Tibial nerve (tissue), 4 donors: ENCODE measurements around the gene SSH2. TPM values are rescaled to one million over a fixed set of nuclear protein-coding genes. Genes with fewer than 3 reads are reported as not detected.
A peak's percentile ranks its signal among the peaks of the same experiment; 100 is the strongest.

Experiments
- DNase-seq, 2 donors: peaks; one replicate each; pipeline ENCODE4 v3.0.0-alpha.2; 2019; ENCODE audit warnings: low spot score in 2 of 2
- H3K27ac ChIP-seq, 4 donors: fragments of 200-600 bp; sonication (generic) in 3 of 4; one replicate each; pipeline ENCODE4 v1.5.1; 2017 to 2019; ENCODE audit warnings: mild to moderate bottlenecking in 1 of 4
- H3K27me3 ChIP-seq, 2 donors: fragments of 200-600 bp; sonication (generic) in 1 of 2; one replicate each; pipeline versions ENCODE4 v1.5.1 to v1.6.0; 2017 to 2019
- H3K36me3 ChIP-seq, 3 donors: fragments of 200-600 bp; sonication (generic); one replicate each; pipeline ENCODE4 v1.5.1; 2018 to 2019
- H3K4me1 ChIP-seq, 4 donors: fragments of 200-600 bp; sonication (generic) in 3 of 4; one replicate each; pipeline ENCODE4 v1.5.1; 2017 to 2019
- H3K4me3 ChIP-seq, 4 donors: fragments of 200-600 bp; sonication (generic) in 3 of 4; one replicate each; pipeline ENCODE4 v1.5.1; 2017 to 2019; ENCODE audit warnings: mild to moderate bottlenecking in 1 of 4, moderate library complexity in 1 of 4
- H3K9me3 ChIP-seq, 4 donors: fragments of 200-600 bp; sonication (generic) in 3 of 4; one replicate each; pipeline ENCODE4 v1.5.1; 2017 to 2019
- CTCF ChIP-seq, 5 experiments: fragments of 200-600 bp in 3 of 5; fragments of 450-650 bp in 2 of 5; sonication (generic) in 3 of 5; IDR thresholded peaks; one replicate each; pipeline ENCODE4 v1.5.1; 2016 to 2019; ENCODE audit warnings: antibody characterized with exemption in 5 of 5, mild to moderate bottlenecking in 3 of 5, moderate library complexity in 2 of 5
- EP300 ChIP-seq, 2 donors: sonication (generic); formaldehyde crosslinking; IDR thresholded peaks; one replicate each; pipeline ENCODE4 v1.6.1; 2017; ENCODE audit warnings: antibody characterized with exemption in 2 of 2, mild to moderate bottlenecking in 1 of 2
- POLR2A ChIP-seq, 2 donors: fragments of 450-650 bp; IDR thresholded peaks; one replicate each; pipeline ENCODE4 v1.6.1; 2017; ENCODE audit warnings: antibody characterized with exemption in 2 of 2, mild to moderate bottlenecking in 2 of 2, moderate library complexity in 2 of 2
- WGBS, 2 donors: methylation state at CpG; one replicate each; pipeline ENCODE4 v1.1.5; 2018; 5-methylcytosine and 5-hydroxymethylcytosine counted together
- total RNA-seq, 4 donors: library from RNA; depleted of rRNA; stranded (reverse); fragments of >200 nt; gene quantifications; one replicate each; pipeline ENCODE4 v1.1.0, GENCODE V29; 2016

Gene SSH2
- total RNA-seq, 4 donors from 2014 or later, result 51.3 to 67.1 (median 55.7) TPM

DNA sequence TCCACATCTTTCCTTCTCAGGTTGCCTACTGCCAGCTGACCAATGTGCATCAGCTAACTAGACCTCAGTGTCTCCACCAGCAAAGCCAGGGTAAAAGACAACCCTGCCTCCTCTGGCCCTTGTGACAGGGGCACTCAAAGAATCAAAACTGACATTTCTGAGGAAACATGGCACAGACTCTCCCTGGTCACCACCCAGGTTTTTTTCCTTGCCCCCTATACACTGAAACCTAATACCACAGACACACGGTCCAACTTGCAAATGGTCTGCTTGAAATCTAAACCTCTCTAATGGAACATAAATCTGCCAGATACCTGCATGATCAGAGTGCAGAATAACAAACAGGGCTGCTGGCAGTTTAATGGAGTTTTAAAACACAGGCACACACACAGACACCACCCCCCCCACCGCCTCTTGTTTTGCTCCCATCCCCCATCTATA lies 287.8 kb downstream of the SSH2 start:
- Histone ChIP-seq H3K4me1 (peaks cover 5 to 86% (median 64%) of the 10 kb centered on the region in 4 donors), H3K27ac (peak overlapping the region in 3 of 4 donors; percentile 57 to 92 (median 90))
- 57% methylated on average over 2 of the region's 2 CpGs for WGBS, 2 donors

GRCh38 chr17:29640981-29641642 lies 288.9 kb downstream of the SSH2 start:
- no peak for TF ChIP-seq EP300 (IDR thresholded peaks at IDR 0.05)
- TF ChIP-seq POLR2A (IDR thresholded peaks at IDR 0.05), result no peak
- no peak for TF ChIP-seq CTCF (IDR thresholded peaks at IDR 0.05)
- H3K4me1 ChIP-seq, result peaks cover 5 to 77% (median 58%) of the 10 kb centered on the region in 4 donors
- H3K9me3 ChIP-seq, result no peaks in the 10 kb centered on the region
- 74 to 75% methylated on average over 7 of the region's 7 CpGs for WGBS, 2 donors
- H3K27ac ChIP-seq, result peak overlapping the region in 3 of 4 donors; percentile 38 to 92 (median 90)
- peaks cover 0 to 14% (median 0%) of the 10 kb centered on the region in 3 donors for H3K36me3 ChIP-seq
- no peak overlapping the region for H3K4me3 ChIP-seq
- no peaks in the 10 kb centered on the region for H3K27me3 ChIP-seq
- no peak for DNase-seq

More for the DNA sequence above, 287.8 kb downstream of the SSH2 start:
- Histone ChIP-seq H3K9me3 (no peaks in the 10 kb centered on the region), H3K4me3 (no peak overlapping the region), H3K36me3 (peaks cover 0 to 4% (median 0%) of the 10 kb centered on the region in 3 donors), H3K27me3 (no peaks in the 10 kb centered on the region)
- TF ChIP-seq POLR2A (IDR thresholded peaks at IDR 0.05) (no peak), EP300 (IDR thresholded peaks at IDR 0.05) (no peak), CTCF (IDR thresholded peaks at IDR 0.05) (no peak)
- DNase-seq, result no peak

GRCh38 chr17:29640413-29640812 lies 289.6 kb downstream of the SSH2 start:
- peaks cover 5 to 70% (median 53%) of the 10 kb centered on the region in 4 donors for H3K4me1 ChIP-seq
- no peaks in the 10 kb centered on the region for H3K9me3 ChIP-seq
- H3K36me3 ChIP-seq, result peaks cover 0 to 21% (median 0%) of the 10 kb centered on the region in 3 donors
- H3K27ac ChIP-seq, result peak overlapping the region; percentile 15 to 92 (median 62)
- TF ChIP-seq EP300 (IDR thresholded peaks at IDR 0.05) (peak in 1 of 2 donors; percentile 54), POLR2A (IDR thresholded peaks at IDR 0.05) (no peak), CTCF (IDR thresholded peaks at IDR 0.05) (no peak)
- no peak for DNase-seq
- H3K27me3 ChIP-seq, result no peaks in the 10 kb centered on the region
- no peak overlapping the region for H3K4me3 ChIP-seq
- WGBS, 2 donors, result 25 to 35% methylated on average over 2 of the region's 2 CpGs

DNA sequence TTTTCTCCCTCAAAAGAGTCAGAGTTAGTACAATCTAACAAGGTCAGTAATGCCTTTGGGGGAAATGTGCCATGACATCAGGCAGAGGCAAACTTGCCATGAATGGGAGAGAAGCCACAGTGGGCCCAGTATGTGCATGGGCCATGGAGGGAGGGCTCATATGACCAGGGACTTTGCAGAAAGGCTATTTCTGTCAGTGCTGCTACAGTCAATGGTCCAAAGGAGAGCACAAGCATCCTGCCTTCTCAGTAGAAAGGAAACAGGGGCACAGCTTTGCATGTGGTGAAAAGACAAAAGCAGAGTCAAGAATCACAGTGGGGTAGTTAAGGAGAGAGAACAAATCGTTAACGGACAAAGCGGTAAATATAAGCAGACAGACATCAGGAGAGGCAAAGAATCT lies 296.1 kb downstream of the SSH2 start:
- Histone ChIP-seq H3K4me1 (peaks cover 0 to 30% (median 9%) of the 10 kb centered on the region in 4 donors), H3K27me3 (no peaks in the 10 kb centered on the region), H3K36me3 (peaks cover 0 to 72% (median 4%) of the 10 kb centered on the region in 3 donors), H3K4me3 (no peak overlapping the region), H3K27ac (no peak overlapping the region), H3K9me3 (no peaks in the 10 kb centered on the region)
- 89 to 90% methylated on average over 3 of the region's 3 CpGs for WGBS, 2 donors
- no peak for DNase-seq
- TF ChIP-seq CTCF (IDR thresholded peaks at IDR 0.05) (no peak), POLR2A (IDR thresholded peaks at IDR 0.05) (no peak), EP300 (IDR thresholded peaks at IDR 0.05) (no peak)

DNA sequence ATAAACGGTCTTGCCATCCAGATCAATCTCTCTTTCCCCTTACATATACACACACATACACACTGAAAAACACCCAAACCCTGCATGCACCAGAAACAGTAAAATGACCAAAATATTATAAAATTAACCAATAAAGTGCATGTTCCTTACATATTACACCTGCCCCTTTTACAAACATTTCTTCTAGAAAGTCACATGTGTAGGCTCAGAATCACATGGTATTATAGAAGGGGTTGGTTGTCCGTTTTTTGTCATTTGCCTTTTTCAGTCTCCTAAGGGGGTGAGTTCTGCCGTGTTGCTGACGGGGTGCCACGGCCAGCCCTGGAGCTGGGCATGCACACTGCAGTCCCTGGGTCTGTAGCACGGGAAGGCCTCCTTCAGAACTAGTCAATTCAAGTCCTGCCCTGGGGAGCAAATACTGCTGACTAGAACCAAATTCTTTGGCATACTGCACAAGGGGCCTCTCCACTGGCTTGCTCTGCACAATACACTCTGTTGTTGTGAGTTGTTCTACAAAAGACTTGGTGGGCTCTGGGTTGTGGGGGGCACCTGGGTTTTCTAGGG lies 299.3 kb downstream of the SSH2 start:
- 40 to 51% methylated on average over 6 of the region's 6 CpGs for WGBS, 2 donors
- peaks cover 0 to 29% (median 8%) of the 10 kb centered on the region in 4 donors for H3K4me1 ChIP-seq
- DNase-seq, result no peak
- TF ChIP-seq CTCF (IDR thresholded peaks at IDR 0.05), result no peak
- no peak for TF ChIP-seq EP300 (IDR thresholded peaks at IDR 0.05)
- no peak for TF ChIP-seq POLR2A (IDR thresholded peaks at IDR 0.05)
- peaks cover 0 to 54% (median 4%) of the 10 kb centered on the region in 3 donors for H3K36me3 ChIP-seq
- H3K4me3 ChIP-seq, result no peak overlapping the region
- H3K27me3 ChIP-seq, result no peaks in the 10 kb centered on the region
- no peaks in the 10 kb centered on the region for H3K9me3 ChIP-seq
- peak overlapping the region in 2 of 4 donors; percentile 52 to 61 for H3K27ac ChIP-seq
